Posterior vena cava (tissue), 2 donors: ENCODE measurements around the gene CYP2D6. TPM values are rescaled to one million over a fixed set of nuclear protein-coding genes. Genes with fewer than 3 reads are reported as not detected.

Experiments used
- total RNA-seq, 2 donors: library from RNA; stranded (reverse); fragmentation: NEBNext Ultra II Directional; extraction: Animal tissue kit (Norgen Biotek cat#: 25700); gene quantifications; one replicate each; pipeline ENCODE4 v1.2.1, GENCODE V29; 2021
- donor health status: DM: yes; HTN: yes; CAD: no.
- donor health status: DM: yes; HTN: yes; CAD: no.

The CYP2D6 gene
- total RNA-seq, 2 donors from 2014 or later: 0.37 to 0.48 TPM

Other genes starting within 250 kb of the CYP2D6 start
- not detected for gene SHISA8, start 215.7 kb downstream of the CYP2D6 start, total RNA-seq
- gene TNFRSF13C, start 204.0 kb downstream of the CYP2D6 start, total RNA-seq: under 1 TPM; 0.28 to 0.33 TPM
- gene CENPM, start 183.7 kb downstream of the CYP2D6 start, total RNA-seq: not detected
- gene SEPTIN3, start 161.4 kb downstream of the CYP2D6 start, total RNA-seq: under 1 TPM; 0.14 to 0.23 TPM
- gene WBP2NL, start 132.0 kb downstream of the CYP2D6 start, total RNA-seq: 1 to 10 TPM; 1.1 to 1.2 TPM
- 10 to 100 TPM; 18.4 to 29.7 TPM for gene NAGA, start 60.0 kb downstream of the CYP2D6 start, total RNA-seq
- 10 to 100 TPM; 15.2 to 17.3 TPM for gene PHETA2, start 56.6 kb downstream of the CYP2D6 start, total RNA-seq
- 10 to 100 TPM; 63.9 to 67.2 TPM for gene SMDT1, start 51.1 kb downstream of the CYP2D6 start, total RNA-seq
- gene NDUFA6, start 40.0 kb downstream of the CYP2D6 start, total RNA-seq: 10 to 100 TPM; 48.1 to 52.1 TPM
- gene TCF20, start 139.8 kb upstream of the CYP2D6 start, total RNA-seq: 10 to 100 TPM; 26.9 to 27.2 TPM